ENCODE data around the gene LAD1. TPM values are rescaled to one million over a fixed set of nuclear protein-coding genes. Genes with fewer than 3 reads are reported as not detected.

The LAD1 gene
- total and polyA plus RNA-seq, 2 donors (not counting 1 experiment from before 2014, with no cell fraction given) = 0.10 TPM; not detected in 1

DNA sequence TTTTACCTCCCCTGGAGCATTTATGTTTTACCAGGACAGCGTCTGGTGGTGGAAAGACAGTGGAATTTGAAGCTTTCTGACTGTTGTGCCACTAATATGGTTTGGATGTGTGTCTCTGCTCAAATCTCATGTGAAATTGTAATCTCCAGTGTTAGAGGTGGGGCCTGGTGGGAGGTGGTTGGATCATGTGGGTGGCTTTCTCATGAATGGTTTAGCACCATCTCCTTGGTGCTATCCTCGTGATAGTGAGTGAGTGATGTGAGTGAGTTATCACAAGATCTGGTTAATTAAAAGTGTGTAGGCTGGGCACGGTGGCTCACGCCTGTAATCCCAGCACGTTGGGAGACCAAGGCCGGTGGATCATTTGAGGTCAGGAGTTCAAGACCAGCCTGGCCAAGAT lies 46.2 kb upstream of the LAD1 start:
- Histone ChIP-seq H3K79me2 (ENCODE audit: control insufficient read depth, insufficient read depth, low read length) (no peaks in the 10 kb centered on the region), H3K27me3 (replicated peaks in 1 of 4; ENCODE audit: control extremely low read depth in 1 of 4, control insufficient read depth in 3 of 4, insufficient read depth in 4 of 4, low read length in 3 of 4) (peaks cover 0 to 5% (median 0%) of the 10 kb centered on the region in 4 experiments), H2AFZ (ENCODE audit: insufficient read depth, low read depth, low read length, poor library complexity, severe bottlenecking) (no peak overlapping the region), H3K4me1 (ENCODE audit: control insufficient read depth in 2 of 2, insufficient read depth in 2 of 2, low read length in 2 of 2) (peaks cover 7 to 9% of the 10 kb centered on the region in 2 donors), H4K20me1 (ENCODE audit: control insufficient read depth, insufficient read depth, low read length, poor library complexity, severe bottlenecking) (no peaks in the 10 kb centered on the region), H3K36me3 (replicated peaks in 1 of 2; ENCODE audit: control extremely low read depth in 1 of 2, control insufficient read depth in 1 of 2, extremely low read depth in 1 of 2, insufficient read depth in 2 of 2, low read length in 1 of 2) (no peaks in the 10 kb centered on the region), H3K4me2 (replicated peaks; ENCODE audit: low read depth, low read length, poor library complexity, severe bottlenecking) (no peak overlapping the region), H3K9ac (ENCODE audit: low read length) (no peak overlapping the region), H3K27ac (ENCODE audit: low read length in 2 of 2) (no peak overlapping the region), H3K4me3 (ENCODE audit: control extremely low read depth in 1 of 5, extremely low read depth in 1 of 5, insufficient read depth in 1 of 5, low read depth in 2 of 5, low read length in 4 of 5) (no peak overlapping the region), H3K9me3 (ENCODE audit: control extremely low read depth in 1 of 3, control insufficient read depth in 2 of 3, insufficient read depth in 1 of 3, low read length in 2 of 3) (peaks cover 0 to 5% (median 4%) of the 10 kb centered on the region in 3 donors)
- Mint-ChIP-seq H3K4me1 (peaks cover 4% of the 10 kb centered on the region), H3K9me3 (ENCODE audit: insufficient read depth) (no peaks in the 10 kb centered on the region), H3K27me3 (peaks cover 31% of the 10 kb centered on the region), H3K27ac (no peak overlapping the region), H3K4me3 (no peak overlapping the region)
- 98% methylated on average over 4 of the region's 6 CpGs for WGBS (ENCODE audit: insufficient coverage)
- CTCF ChIA-PET = interaction anchor here (1.0 to 8.0 kb wide), 5 partner anchors 9 to 67 kb away, joined by 3 to 104 read pairs (median 5); no protein-coding TSS in a partner anchor
- ATAC-seq (ENCODE audit: low read depth) (no peak), DNase-seq (no peak)
- no peak for TF ChIP-seq EZH2 (IDR thresholded peaks at IDR 0.05; ENCODE audit: borderline replicate concordance, insufficient read depth, low read depth, low read length, poor library complexity, severe bottlenecking)
- TF ChIP-seq, protein P1, sequence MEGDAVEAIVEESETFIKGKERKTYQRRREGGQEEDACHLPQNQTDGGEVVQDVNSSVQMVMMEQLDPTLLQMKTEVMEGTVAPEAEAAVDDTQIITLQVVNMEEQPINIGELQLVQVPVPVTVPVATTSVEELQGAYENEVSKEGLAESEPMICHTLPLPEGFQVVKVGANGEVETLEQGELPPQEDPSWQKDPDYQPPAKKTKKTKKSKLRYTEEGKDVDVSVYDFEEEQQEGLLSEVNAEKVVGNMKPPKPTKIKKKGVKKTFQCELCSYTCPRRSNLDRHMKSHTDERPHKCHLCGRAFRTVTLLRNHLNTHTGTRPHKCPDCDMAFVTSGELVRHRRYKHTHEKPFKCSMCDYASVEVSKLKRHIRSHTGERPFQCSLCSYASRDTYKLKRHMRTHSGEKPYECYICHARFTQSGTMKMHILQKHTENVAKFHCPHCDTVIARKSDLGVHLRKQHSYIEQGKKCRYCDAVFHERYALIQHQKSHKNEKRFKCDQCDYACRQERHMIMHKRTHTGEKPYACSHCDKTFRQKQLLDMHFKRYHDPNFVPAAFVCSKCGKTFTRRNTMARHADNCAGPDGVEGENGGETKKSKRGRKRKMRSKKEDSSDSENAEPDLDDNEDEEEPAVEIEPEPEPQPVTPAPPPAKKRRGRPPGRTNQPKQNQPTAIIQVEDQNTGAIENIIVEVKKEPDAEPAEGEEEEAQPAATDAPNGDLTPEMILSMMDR (IDR thresholded peaks at IDR 0.05) = no peak
- POLR2A ChIA-PET = no interaction called here
- intact Hi-C loops (cut with micrococcal nuclease) = loop anchor here (5.0 to 10.0 kb wide), 2 partner anchors 37 to 349 kb away; no protein-coding TSS in a partner anchor

DNA sequence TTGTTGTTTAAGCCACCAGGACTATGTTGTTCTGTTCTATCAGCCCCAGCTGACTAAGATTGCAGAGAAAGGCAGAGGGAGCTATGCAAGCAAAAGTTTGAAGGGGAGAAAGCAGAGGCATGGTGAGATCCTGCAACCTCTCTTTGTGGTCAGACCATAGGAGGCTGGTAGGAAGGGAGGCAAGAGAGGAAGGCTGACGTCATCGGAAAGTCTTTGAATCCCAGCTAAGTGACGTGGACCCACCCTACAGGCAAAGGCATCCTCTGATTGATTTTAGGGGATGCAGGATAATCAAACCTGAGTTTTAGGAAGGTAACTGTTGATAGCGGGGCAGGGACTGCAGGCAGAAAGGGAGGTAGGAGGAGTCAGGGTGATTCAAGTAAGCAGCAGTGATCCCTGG lies 45.7 kb upstream of the LAD1 start:
- no peak for ATAC-seq (ENCODE audit: low read depth)

More for the DNA sequence above, 45.7 kb upstream of the LAD1 start:
- ChIA-PET POLR2A (no interaction called here), CTCF (interaction anchor here (1.0 to 8.0 kb wide), 4 partner anchors 9 to 67 kb away, joined by 3 to 104 read pairs (median 4); no protein-coding TSS in a partner anchor)
- WGBS (ENCODE audit: insufficient coverage) = 90% methylated on average over 3 of the region's 4 CpGs
- Histone ChIP-seq H3K4me2 (replicated peaks; ENCODE audit: low read depth, low read length, poor library complexity, severe bottlenecking) (no peak overlapping the region), H4K20me1 (ENCODE audit: control insufficient read depth, insufficient read depth, low read length, poor library complexity, severe bottlenecking) (no peaks in the 10 kb centered on the region), H3K9me3 (ENCODE audit: control extremely low read depth in 1 of 3, control insufficient read depth in 2 of 3, insufficient read depth in 1 of 3, low read length in 2 of 3) (peaks cover 0 to 5% (median 4%) of the 10 kb centered on the region in 3 donors), H3K4me1 (ENCODE audit: control insufficient read depth in 2 of 2, insufficient read depth in 2 of 2, low read length in 2 of 2) (peaks cover 7 to 9% of the 10 kb centered on the region in 2 donors), H3K9ac (ENCODE audit: low read length) (no peak overlapping the region), H3K36me3 (replicated peaks in 1 of 2; ENCODE audit: control extremely low read depth in 1 of 2, control insufficient read depth in 1 of 2, extremely low read depth in 1 of 2, insufficient read depth in 2 of 2, low read length in 1 of 2) (no peaks in the 10 kb centered on the region), H3K27me3 (replicated peaks in 1 of 4; ENCODE audit: control extremely low read depth in 1 of 4, control insufficient read depth in 3 of 4, insufficient read depth in 4 of 4, low read length in 3 of 4) (peaks cover 0 to 5% (median 0%) of the 10 kb centered on the region in 4 experiments), H3K27ac (ENCODE audit: low read length in 2 of 2) (no peak overlapping the region), H3K79me2 (ENCODE audit: control insufficient read depth, insufficient read depth, low read length) (no peaks in the 10 kb centered on the region), H2AFZ (ENCODE audit: insufficient read depth, low read depth, low read length, poor library complexity, severe bottlenecking) (no peak overlapping the region), H3K4me3 (ENCODE audit: control extremely low read depth in 1 of 5, extremely low read depth in 1 of 5, insufficient read depth in 1 of 5, low read depth in 2 of 5, low read length in 4 of 5) (no peak overlapping the region)
- no peak overlapping the region for H3K27ac Mint-ChIP-seq
- intact Hi-C loops (cut with micrococcal nuclease) = loop anchor here (5.0 to 10.0 kb wide), 2 partner anchors 38 to 350 kb away; no protein-coding TSS in a partner anchor
- peaks cover 28% of the 10 kb centered on the region for H3K27me3 Mint-ChIP-seq
- no peak for TF ChIP-seq EZH2 (IDR thresholded peaks at IDR 0.05; ENCODE audit: borderline replicate concordance, insufficient read depth, low read depth, low read length, poor library complexity, severe bottlenecking)
- TF ChIP-seq, protein P1 (IDR thresholded peaks at IDR 0.05) = no peak
- no peaks in the 10 kb centered on the region for H3K9me3 Mint-ChIP-seq (ENCODE audit: insufficient read depth)
- no peak for DNase-seq
- H3K4me1 Mint-ChIP-seq = peaks cover 4% of the 10 kb centered on the region
- no peak overlapping the region for H3K4me3 Mint-ChIP-seq

Measured in B cell (primary cell).